Measurements from ENCODE around the gene UQCR10.

- TF ChIP-seq, protein P1, sequence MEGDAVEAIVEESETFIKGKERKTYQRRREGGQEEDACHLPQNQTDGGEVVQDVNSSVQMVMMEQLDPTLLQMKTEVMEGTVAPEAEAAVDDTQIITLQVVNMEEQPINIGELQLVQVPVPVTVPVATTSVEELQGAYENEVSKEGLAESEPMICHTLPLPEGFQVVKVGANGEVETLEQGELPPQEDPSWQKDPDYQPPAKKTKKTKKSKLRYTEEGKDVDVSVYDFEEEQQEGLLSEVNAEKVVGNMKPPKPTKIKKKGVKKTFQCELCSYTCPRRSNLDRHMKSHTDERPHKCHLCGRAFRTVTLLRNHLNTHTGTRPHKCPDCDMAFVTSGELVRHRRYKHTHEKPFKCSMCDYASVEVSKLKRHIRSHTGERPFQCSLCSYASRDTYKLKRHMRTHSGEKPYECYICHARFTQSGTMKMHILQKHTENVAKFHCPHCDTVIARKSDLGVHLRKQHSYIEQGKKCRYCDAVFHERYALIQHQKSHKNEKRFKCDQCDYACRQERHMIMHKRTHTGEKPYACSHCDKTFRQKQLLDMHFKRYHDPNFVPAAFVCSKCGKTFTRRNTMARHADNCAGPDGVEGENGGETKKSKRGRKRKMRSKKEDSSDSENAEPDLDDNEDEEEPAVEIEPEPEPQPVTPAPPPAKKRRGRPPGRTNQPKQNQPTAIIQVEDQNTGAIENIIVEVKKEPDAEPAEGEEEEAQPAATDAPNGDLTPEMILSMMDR (IDR thresholded peaks at IDR 0.05 in 4 of 5, conservative IDR thresholded peaks at IDR 0.05 in 1 of 5), result no peak
- TF ChIP-seq POLR2A (IDR thresholded peaks at IDR 0.05), result no peak
Observed at GRCh38 chr22:29798318-29798717, 31.1 kb downstream of the UQCR10 start.

Measured in gastrocnemius medialis (tissue), 4 donors.